NOMO-1 (cell line): Measurements from ENCODE around the gene GDPD5.

Experiments
- DNase-seq, 2 experiments: peaks; one replicate each; lab custom pipeline; 2025; ENCODE audit not compliant: unreplicated experiment in 2 of 2; lab: John Stamatoyannopoulos, UW

GDPD5 gene

DNA sequence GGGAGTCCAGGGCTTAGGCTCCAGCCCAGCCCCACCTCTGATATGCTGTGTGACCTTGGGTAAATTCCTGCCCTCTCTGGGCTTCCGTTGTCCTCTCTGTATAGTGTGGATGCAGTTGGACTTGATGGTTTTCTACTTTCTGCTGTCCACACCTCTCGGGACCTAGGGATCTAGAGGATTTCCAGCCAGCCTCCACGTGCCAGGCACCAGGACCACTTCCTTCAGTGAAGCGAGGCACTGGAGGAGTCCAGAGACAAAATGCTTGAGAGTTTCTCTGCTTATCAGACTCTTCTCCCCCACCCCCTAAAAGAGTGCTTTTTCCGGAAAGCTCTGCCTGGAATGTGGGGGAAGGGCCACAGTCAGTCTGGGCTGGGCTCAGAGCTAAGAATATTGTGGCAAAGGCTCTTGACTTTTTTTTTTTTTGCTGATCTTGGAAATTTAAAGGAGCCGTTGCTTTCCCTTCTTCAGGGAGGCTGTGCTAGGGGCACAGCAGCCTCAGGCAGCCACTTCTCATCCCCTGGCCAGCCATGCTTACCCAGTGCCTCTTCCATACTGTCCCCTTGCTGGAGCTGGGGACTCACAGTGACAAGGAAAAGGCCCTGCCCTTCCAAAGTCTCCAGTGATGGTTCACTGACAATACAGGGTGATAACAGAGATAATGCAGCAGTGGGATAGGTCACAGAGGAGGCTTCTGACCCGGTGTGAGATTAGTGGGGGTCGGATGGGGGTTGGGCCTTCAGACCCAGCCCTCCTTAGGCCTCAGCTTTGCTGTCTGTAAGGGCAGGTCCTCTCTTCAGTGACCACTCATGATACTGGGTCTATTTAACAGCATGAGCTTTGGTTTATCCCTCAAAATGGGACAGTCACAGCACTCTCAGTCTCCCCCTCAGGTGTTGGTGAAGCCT, 33.5 kb upstream of the GDPD5 start:
- no peak for DNase-seq

DNA sequence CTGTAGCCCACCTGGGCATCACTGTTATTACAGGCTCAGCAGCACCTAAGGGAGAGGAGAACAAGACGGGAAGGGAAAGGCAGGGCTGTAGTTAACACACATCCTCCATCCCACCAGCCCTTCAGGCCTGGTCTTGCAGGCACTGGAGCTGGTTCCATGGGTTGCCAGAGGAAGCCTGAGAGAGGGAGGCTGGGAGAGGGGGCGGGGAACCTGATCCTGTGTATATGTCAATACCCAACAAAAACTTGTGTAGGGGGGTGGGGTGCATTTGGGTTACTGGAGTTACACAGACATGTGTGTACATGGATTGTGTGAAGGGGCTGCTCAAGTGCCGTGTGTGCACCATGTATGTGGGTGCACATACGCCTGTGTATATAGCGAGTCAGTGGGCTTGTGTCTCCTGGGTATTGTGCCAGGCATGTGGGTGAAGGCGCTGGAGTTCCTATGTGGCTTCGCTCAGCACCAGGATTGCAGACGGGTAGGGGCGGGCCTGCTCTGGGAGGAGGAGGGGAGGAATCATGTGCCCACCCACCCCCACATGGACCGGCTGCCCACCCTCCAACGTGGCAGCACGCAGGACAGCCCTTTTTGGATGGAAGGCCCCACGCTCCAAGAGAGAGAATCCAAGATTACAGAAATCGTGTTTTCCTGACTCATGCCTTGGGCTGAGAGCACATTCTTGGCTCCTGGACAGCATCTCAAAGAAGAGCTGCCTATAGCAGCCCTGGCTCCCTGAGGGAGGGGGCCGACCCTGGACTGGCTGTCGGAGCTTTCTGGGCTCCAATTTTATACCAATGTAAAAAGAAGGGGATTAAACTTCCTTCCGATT, 32.1 kb upstream of the GDPD5 start:
- no peak for DNase-seq

DNA sequence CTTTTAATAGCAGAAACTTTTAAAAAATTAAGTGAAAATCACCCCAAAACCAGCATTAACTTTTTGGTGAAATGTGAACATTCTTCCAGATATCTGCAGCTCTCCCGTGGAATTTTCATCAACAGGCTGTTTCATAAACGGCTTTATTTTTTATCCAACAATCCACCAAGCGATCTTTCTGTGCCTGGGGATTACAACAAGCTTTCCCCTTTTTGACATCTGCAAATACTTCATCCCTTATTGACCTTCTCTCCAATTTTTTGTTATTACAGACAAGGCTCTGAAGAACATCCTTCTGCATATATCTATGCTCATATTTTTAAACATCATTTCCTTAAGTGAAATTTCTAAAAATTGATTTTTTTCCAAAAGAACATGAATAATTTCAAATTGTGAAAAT, 30.5 kb upstream of the GDPD5 start:
- DNase-seq: no peak

DNA sequence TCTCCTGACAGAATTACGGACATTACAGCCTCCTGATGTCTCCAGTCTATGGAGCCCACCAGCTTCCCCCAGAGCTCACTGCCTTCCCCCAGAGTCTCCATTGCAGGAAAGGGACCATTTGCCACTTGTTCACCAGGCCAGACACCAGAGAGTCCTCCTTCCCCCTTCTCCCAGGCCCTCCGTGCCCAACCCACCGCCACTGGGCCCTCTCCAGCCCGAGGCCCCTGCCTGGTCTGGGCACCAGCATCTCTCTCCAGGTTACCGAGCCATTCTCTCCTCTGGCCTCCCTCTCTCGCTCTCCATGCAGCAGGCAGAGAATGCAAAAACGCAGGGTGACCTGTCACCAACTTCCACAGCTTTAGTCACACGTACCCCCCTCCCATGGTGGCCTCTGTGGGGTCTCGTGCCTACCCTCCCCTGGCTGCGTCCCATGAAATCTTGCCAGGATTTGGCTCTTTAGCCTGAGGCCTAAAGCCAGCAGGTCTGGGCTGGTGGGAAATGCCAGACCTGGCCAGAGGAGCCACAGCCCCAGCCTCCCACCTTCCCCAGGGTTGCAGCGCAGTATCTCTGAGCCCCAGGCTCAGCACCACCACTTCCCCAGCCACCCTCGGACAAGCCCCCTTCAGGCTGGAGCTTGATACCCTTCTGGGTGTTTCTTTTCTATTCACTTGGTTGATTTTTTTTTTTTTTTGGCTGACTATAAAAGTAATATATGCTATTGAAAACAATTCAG, 29.5 kb upstream of the GDPD5 start:
- DNase-seq: no peak

DNA sequence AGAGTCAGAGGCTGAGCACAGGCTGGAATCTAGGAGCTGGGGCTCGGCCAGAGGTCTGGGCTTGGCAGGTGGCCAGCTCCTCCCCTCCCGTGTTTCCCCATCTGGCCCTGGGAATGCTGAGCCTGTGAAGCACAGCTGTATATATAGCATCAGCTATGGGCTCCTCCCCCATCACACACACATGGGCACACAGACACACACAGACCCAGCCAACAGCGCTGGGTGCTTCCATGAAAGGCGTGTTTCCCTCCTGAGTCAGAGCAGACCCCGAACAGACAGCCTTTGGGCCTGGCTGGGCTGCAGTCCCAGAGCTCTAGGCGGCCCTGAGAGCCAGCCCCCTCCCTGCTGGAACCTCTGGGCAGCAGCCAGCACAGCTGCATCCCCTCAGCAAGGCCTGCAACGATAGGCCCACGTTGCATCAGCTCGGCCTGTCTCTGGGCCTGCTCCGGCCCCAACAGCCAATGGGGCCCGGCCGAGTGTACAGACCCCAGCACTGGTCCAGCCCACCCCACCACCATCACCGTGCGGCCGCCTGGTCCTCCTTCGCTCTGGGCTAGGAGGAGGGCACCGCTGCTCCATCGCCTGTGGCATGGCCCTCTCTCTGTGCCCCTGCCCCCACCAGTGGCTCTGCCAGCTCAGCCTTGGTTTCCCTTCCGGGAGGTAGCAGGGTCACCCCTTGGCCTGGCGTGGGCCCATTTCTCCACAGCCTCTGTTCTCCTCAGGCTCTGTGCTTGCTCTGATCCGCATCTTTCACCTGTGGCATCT, 28.7 kb upstream of the GDPD5 start:
- no peak for DNase-seq

DNA sequence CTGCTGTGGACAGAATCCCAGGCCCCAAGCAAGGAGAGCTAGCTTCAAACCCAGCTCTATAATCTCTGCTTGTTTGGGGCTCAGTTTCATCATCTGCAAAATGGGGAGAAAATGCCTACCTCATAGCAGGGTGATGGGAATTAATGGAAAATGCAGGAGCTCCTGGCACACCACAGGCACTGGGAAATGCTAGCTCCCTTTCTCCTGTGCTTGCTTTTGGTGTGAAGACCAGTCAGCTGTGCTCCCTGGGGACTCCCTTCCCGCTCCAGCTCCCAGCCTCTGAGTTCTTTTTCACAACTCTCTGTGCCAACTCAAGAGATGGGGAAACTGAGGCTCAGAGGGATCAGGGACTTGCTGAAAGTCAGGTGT, 28.1 kb upstream of the GDPD5 start:
- DNase-seq: no peak

DNA sequence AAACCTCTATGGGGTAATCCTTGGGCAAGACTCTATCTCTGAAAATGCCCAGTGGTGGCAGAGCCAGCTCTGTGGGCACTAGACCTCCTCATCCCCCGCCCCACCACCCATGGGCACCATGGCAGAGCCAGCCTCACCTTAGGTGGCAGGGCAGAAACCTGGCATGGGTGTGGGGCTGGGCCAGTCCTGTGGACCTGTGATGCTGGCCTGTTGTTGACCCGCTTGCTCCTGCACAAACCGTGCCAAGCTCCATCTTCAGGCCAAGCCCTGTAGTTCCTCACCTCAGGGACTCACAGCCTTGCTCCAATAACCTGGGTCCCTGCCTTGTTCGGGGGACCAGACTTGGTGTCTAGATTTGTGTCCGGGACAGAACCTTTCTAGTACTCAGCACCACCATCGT, 27.4 kb upstream of the GDPD5 start:
- DNase-seq: no peak

DNA sequence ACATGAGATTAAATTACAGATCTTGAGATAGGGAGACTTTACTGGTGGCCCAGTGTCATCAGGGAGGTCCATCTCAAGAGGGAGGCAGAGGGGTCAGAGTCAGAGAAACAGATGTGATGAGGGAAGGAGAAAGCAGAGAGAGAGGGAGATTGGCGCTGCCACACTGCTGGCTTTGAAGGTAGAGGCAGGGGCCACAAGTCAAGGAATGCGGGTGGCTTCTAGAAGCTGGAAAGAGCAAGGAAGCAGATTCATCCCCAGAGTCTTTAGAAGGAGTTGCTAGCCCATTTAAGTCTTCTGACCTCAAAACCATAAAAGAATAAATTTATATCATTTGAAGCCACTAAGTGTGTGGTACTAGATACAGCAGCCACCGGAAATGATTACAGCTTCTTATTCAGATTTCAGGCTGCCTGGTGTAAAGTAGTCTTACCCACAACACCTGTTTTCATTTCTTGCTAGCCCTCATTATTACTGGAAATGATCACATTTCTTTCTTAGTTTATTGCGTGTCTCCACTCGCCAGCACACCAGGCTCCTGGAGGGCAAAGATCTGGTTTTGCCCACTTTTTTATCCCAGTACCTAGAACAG, 23.7 kb upstream of the GDPD5 start:
- DNase-seq: no peak

DNA sequence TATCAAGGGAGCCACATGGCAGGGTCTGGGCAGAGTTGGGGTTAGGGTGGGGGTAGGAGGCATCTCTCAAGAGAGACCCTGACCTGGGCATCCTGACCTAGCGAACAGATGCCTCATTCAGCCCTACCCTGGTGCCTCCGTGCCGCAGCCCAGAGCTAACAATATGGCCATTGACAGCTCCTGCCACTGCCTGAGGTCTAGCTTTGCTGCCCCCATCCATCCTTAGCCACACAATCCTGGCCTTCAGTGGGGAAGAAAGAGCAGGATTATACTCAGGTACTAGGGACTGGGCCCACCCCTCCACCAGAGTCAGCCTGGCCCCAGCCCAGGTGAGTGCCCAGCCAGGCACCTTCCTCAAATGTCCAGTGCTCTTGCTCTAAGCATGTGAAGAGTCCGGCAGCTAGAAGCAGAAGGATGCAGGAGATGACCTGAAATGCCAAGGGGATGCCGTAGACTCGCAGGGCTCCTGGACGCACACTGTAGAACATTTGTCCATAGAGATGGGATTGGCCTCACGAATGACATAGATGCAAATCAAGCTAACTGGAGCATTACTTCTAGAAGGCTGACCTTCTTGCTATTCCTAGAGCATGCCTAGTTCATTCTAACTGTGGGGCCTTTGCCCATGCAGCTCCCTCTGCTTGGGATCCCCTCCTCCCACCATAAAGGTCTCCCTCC, 23.0 kb upstream of the GDPD5 start:
- DNase-seq: no peak

DNA sequence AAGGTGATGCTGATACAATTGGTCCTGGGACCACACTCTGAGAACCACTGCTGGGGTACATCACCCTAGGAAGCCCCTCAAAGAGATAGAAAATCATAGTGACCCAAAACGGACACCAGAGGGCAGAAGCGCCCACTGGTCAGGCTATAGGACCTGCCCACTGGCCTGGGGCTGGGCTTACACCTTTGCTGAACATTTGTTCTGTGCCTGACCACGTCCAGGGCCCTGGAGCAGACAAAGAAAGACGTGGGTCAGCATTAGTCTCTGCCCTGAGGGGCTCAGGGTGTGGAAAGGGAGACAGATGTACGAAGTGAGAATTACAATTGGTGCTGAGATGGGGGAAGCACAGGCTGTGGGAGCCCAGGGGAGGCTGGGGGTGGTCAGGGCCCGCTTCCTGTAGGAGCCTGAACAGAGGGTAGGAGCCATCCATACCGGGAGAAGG, 21.9 kb upstream of the GDPD5 start:
- no peak for DNase-seq

DNA sequence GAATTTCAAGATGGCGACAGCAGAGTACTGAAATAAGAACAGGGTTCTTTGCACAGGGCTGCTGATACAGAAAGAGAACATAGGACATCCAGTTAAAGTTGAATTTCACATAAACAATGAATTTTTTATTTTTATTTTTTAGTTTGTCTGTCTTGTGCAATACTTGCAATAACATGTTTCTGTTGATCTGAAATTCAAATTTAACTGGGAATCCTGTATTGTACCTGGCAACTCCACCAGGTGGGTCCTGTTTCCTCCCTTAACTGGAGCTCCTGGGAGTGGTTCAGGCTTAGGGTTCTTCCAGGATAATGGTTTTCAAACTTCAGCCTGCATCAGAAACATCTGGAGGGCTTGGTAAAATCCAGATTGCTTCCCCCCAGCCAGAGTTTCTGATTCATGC, 21.4 kb upstream of the GDPD5 start:
- no peak for DNase-seq

DNA sequence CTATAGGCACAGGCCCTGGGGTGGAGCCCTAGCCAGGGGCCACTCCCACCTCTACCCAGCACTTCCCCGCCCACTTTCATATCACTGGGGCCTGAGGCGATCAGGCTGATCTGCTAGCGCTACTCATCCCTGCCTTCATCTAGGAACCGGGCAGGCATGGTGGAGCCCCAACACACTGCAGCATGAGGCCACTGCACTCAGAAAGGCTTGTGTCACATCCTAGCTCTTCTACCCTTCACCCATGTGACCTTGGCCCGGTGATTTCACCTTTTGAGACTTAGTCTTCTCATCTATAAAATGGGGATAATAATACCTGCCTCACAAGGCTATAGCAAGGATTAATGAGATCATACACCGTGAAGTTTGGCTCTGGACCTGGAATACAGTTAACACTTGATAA, 18.1 kb upstream of the GDPD5 start:
- no peak for DNase-seq

DNA sequence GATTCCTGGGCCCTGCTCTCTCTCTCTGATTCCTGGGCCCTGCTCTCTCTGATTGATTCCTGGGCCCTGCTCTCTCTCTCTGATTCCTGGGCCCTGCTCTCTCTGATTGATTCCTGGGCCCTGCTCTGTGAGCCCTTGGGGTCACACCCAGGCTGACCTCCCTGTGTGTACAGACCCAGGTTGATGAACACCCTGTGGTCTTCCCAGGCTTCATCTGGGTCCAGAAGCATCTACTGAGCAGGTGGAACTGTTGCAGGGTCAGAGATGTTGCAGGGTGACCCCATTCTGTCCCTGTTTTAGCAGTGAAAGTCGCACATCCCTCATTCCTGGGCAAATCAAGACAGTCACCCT, 16.3 kb upstream of the GDPD5 start:
- no peak for DNase-seq

DNA sequence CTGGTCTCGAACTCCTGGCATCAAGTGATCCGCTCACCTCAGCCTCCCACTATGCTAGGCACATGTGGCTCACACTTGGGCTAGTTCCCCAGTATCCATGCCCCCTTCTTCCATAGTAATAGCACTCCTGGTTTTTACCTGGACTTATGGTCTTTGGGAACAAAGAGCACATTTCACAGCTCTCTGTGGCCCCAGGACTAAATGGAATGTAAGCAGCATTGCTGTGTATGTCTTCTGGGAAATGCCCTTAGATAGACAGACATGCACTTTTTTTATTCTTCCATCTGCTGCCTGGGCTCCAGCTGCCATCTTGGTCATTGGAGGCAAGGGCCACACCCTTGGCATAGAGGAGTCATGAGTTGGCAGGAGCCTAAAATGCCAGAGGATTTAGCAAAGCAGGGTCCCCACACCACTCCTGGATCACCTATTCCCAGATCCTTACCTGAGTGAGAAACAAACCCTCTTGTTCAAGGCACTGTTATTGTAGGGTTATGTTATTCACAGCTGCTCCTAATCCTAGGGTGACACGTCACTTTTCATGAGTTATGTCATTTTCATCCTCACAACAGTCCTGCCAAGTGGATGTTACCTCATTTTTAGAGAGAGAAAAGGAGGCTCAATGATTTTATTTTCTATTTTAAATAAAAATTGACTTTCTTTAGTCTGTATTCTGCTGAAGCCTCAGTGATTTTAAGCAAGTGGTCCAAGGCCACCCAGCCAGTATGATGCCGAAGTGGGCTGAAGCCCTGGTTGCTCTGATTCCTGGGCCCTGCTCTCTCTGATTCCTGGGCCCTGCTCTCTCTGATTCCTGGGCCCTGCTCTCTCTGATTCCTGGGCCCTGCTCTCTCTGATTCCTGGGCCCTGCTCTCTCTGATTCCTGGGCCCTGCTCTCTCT, 15.7 kb upstream of the GDPD5 start:
- DNase-seq: no peak

DNA sequence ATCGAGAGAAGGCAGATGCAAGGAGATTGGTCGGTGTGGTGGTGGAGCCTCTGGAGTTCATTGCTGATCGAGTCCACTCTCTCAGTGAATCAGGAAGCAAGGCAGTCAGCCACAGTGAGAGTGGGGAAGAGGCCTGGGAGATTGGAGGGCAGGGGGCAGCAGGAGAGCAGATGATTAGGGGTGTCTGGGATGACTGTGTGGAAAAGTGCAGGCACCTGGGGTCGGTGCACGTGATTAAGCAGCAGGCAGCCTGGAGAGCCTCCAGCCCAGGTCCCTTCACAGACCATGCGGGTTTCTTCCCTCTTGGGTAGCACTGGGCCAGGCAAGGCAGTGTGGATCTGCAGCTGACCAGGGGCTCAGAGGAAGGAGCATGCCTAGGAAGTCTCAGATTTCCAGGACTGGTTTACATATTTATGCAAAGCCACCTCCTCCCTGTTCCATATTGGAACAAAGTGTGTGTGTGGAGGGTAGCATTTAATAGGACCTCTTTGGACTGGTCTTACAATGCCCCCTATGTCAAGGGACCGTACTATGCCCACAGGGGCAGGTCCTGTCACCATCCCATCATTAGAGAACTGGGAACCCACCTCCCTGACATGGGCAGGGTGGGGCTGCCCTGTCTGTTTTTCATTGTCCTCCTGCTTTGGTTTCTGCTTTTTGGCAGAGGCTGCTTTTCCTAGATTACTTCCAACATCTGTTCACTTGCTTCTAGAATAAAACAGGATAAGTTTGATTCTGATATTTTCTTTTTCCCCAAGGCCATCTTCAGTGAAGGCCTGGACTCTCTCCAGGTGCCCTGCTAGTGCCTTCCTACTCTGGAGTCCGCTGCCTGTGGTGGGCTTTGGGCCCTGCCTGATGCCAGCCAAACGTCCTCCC, 14.0 kb upstream of the GDPD5 start:
- DNase-seq: no peak

DNA sequence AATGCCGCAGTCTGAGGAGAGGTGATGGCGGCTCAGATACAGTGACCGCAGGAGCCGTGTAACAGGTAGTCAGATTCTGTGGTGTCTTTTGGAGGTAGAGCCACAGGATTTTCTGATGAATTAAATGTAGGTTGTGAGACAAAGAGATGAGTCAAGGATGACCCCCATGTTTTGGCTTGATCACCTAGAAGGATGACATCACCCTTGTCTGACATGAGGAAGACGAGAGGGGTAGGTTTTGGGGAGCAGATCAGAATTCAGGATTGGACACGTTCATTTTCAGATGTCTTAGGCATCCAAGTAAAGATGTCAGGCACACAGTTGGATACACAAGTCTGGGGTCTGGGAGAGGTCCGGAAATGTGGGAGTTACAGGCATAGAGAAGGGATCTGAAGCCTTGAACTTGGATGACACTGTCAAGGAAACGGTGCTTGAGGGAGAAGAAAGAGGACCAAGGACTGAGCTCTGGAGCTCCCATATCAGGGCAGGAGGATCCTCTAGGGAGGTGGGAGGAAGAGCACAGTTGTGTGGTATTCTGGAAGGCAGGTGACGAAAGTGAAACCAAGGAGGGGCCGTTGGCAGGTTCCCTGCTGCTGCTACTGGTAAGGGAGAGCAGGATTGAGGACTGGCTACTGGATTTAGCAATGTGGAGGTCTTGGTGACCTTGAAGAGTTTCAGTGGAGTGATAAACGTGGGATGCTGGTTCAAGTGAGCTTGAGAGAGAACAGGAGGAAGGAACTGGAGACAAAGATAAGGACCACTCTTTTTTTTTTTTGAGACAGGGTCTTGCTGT, 12.6 kb upstream of the GDPD5 start:
- DNase-seq: no peak

DNA sequence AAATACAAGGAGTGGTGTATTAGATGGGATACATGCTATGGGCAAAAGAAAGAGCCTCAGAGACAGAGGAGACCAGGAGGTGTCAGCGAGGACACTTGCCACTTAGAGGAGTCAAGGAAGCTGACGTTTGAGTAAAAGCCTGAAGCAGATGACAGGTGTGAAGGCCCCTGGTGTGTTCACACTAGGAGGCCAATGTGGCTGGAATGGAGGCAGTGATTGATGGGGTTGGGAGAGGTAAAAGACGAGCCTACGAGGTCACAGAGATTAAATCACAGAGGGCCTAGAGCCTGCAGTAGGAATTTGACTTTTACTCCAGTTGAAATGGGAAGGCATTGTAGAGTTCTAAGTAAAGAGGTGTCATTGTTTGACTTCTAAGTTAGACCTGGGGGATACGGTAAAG, 12.0 kb upstream of the GDPD5 start:
- no peak for DNase-seq
